ENCODE measurements around the gene SAMHD1.
"Not testable (repeated sequence)": the region's sequence is repeated elsewhere in the genome, so short reads cannot be mapped to it uniquely, and the experiment has no call there.

SAMHD1 gene

DNA sequence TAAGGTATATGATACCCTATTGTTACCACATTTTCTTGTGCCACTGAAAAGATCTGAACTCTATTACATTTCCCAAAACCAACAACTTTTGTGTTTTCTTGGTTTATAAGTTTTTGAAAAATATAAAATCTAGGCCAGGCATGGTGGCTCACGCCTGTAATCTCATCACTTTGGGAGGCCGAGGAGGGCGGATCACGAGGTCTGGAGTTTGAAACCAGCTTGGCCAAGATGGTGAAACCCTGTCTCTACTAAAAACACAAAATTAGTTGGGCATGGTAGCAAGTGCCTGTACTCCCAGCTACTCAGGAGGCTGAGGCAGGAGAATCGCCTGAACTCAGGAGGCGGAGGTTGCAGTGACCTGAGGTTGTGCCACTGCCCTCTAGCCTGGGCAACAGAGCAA, 34.3 kb downstream of the SAMHD1 start:
- H3K4me1 ChIP-seq (ENCODE audit: insufficient read depth, low read length): peaks cover 3% of the 10 kb centered on the region; the same call in 1 of the 2 replicates
- no peaks in the 10 kb centered on the region for H3K9me3 ChIP-seq (ENCODE audit: control insufficient read depth, insufficient read depth, low read length)
- no peak overlapping the region for H3K9ac ChIP-seq (ENCODE audit: low read depth, low read length)
- no peaks in the 10 kb centered on the region for H3K36me3 ChIP-seq (ENCODE audit: insufficient read depth, low read length)

DNA sequence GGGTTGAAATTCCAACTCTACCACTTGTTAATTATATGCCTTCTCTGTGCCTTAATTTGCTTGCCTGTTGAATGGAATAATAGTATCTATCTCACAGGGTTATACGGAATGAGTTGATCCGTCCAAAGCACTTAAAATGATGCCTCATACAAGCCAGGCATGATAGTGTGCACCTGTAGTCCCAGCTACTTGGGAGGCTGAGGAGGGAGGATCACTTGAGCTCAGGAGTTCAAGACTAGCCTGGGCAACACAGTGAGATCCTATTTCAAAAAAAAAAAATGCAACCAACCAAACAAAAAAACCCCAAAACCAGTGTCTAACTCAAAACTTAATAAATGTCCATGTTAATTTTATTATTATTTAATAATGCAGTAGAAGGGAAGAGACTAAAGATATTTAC, 35.3 kb downstream of the SAMHD1 start:
- no peak overlapping the region for H3K9ac ChIP-seq (ENCODE audit: low read depth, low read length)
- H3K4me1 ChIP-seq (ENCODE audit: insufficient read depth, low read length): peaks cover 14% of the 10 kb centered on the region
- H3K36me3 ChIP-seq (ENCODE audit: insufficient read depth, low read length): no peaks in the 10 kb centered on the region
- no peaks in the 10 kb centered on the region for H3K9me3 ChIP-seq (ENCODE audit: control insufficient read depth, insufficient read depth, low read length)

DNA sequence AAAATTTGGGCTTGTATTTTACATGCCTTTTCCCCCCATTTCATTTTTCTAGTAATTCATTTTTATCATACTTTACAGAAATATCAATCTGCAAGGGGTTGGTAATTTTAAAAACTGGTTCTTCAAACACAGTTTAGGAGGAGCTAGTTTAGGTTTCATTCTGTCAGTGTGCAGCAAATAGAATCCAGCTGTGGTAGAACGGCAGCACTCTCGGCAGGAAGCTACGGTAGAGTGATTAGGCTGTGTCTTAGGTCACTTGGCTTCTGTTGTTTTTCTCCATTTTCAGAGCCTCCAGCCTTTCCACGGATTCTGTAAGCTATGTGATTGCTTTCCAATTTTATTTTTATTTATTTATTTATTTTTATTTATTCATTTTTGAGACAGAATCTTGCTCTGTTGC, 42.9 kb downstream of the SAMHD1 start:
- Histone ChIP-seq H3K4me1 (ENCODE audit: insufficient read depth, low read length) (peaks cover 16% of the 10 kb centered on the region), H3K9me3 (ENCODE audit: control insufficient read depth, insufficient read depth, low read length) (no peaks in the 10 kb centered on the region), H3K36me3 (ENCODE audit: insufficient read depth, low read length) (no peaks in the 10 kb centered on the region), H3K9ac (ENCODE audit: low read depth, low read length) (no peak overlapping the region)

DNA sequence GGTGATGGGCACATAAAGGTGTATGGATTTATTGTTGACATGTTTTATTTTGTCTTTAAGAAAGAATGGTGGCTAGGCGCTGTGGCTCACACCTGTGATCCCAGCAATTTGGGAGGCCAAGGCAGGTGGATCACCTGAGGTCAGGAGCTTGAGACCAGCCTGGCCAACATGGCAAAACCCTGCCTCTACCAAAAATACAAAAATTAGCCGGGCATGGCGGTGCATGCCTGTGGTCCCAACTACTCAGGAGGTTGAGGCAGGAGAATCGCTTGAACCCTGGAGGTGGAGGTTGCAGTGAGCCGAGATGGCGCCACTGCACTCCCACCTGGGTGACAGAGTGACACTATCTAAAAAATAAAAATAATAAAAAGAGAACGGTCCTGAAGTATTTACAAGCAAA, 45.4 kb downstream of the SAMHD1 start:
- not testable (repeated sequence) for H3K4me1 ChIP-seq (ENCODE audit: insufficient read depth, low read length); H3K9me3 ChIP-seq (ENCODE audit: control insufficient read depth, insufficient read depth, low read length); H3K36me3 ChIP-seq (ENCODE audit: insufficient read depth, low read length); H3K9ac ChIP-seq (ENCODE audit: low read depth, low read length)

DNA sequence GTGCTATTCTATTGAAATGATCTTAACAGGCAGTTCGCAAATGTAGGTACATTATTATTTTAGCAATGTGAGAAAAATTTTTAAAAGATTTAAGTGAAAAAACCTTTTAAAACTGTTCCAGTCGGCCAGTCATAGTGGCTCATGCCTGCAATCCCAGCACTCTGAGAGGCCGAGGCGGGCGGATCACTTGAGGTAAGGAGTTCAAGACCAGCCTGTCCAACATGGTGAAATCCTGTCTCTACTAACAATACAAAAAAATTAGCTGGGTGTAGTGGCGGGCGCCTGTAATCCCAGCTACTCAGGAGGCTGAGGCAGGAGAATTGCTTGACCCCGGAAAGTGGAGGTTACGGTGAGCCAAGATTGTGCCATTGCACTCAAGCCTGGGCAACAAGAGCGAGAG, 45.9 kb downstream of the SAMHD1 start:
- not testable (repeated sequence) for H3K9ac ChIP-seq (ENCODE audit: low read depth, low read length); H3K4me1 ChIP-seq (ENCODE audit: insufficient read depth, low read length); H3K9me3 ChIP-seq (ENCODE audit: control insufficient read depth, insufficient read depth, low read length); H3K36me3 ChIP-seq (ENCODE audit: insufficient read depth, low read length)

DNA sequence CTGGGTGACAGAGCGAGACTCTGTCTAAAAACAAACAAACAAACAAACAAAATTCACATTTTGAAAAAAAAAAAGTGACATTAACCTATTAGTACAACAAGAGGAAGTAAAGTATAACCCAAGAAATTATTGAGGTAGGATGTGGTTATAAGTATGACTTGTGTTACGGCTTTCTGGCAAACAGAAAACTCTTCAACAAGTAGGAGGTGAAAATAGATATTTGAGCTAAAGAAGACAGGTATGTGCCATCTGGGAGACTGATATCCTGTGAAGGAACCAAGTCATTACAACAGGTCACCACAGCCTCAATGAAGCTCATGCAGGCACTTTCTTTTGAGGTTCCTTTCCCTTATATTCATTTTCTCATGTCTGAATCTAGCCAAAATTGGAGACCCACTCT, 46.8 kb downstream of the SAMHD1 start:
- no peaks in the 10 kb centered on the region for H3K9me3 ChIP-seq (ENCODE audit: control insufficient read depth, insufficient read depth, low read length)
- no peak overlapping the region for H3K9ac ChIP-seq (ENCODE audit: low read depth, low read length)
- H3K36me3 ChIP-seq (ENCODE audit: insufficient read depth, low read length): no peaks in the 10 kb centered on the region
- H3K4me1 ChIP-seq (ENCODE audit: insufficient read depth, low read length): no peaks in the 10 kb centered on the region

DNA sequence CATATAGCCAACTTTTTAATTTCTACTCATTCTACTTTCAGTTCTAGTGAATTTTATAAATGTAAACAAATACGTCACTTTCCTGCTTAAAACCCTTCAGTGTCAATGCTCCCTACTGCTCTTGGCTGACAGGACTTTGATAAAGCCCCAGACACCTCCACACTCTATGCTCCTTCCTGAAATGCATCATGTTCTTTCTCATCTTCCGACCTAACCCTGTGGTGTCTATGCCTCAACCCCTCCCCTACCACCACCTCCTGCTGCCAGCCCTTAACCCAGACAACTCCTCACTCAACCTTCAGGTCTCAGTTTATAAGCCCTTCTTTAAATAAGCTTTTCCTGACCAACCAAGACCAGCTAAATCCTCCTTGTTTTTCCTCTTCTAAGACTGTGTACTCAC, 56.5 kb downstream of the SAMHD1 start:
- Histone ChIP-seq H3K9ac (ENCODE audit: low read depth, low read length) (no peak overlapping the region), H3K4me1 (ENCODE audit: insufficient read depth, low read length) (no peaks in the 10 kb centered on the region), H3K36me3 (ENCODE audit: insufficient read depth, low read length) (no peaks in the 10 kb centered on the region), H3K9me3 (ENCODE audit: control insufficient read depth, insufficient read depth, low read length) (no peaks in the 10 kb centered on the region)

DNA sequence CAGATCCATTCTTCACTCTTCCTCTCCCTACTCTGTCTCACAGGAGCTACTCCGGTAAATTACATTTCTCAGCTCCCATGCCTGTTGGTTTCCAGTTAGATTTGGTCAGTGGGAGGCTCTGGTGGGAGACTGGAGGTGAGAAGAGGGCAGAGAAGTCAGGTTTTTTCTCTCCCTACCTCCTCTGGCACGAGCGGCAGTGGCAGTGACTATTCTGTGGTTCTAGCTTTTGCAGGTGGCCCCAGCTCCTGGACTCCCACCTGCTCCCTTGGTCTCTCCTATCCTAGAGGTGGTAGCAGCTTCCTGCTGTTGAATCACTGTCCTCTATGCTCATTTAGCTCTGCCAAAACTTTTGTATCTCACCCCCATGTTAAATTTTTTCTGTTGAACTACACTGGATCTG, 57.7 kb downstream of the SAMHD1 start:
- Histone ChIP-seq H3K9ac (ENCODE audit: low read depth, low read length) (no peak overlapping the region), H3K36me3 (ENCODE audit: insufficient read depth, low read length) (no peaks in the 10 kb centered on the region), H3K9me3 (ENCODE audit: control insufficient read depth, insufficient read depth, low read length) (no peaks in the 10 kb centered on the region), H3K4me1 (ENCODE audit: insufficient read depth, low read length) (no peaks in the 10 kb centered on the region)

DNA sequence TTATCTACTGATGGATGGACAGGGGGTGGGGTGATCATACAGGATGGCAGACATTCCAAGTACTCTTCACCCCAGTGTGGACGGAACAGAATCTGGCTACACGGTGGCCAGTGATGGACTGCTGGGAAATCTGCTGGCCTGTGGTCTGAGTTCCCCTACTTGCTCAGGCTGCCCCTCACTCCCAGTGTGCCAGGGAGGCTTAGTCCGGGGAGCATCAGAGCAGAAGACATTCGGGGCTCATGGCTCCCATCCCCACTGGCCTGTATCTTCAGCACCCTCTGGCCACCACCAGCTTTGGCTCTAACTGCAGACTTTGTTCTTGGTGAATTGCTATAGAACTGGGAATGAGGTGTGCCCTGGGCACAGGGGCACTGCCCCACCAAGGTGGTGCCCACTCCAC, 60.3 kb downstream of the SAMHD1 start:
- no peaks in the 10 kb centered on the region for H3K9me3 ChIP-seq (ENCODE audit: control insufficient read depth, insufficient read depth, low read length)
- peaks cover 11% of the 10 kb centered on the region; the same call in 1 of the 2 replicates for H3K4me1 ChIP-seq (ENCODE audit: insufficient read depth, low read length)
- no peak overlapping the region for H3K9ac ChIP-seq (ENCODE audit: low read depth, low read length)
- no peaks in the 10 kb centered on the region for H3K36me3 ChIP-seq (ENCODE audit: insufficient read depth, low read length)

DNA sequence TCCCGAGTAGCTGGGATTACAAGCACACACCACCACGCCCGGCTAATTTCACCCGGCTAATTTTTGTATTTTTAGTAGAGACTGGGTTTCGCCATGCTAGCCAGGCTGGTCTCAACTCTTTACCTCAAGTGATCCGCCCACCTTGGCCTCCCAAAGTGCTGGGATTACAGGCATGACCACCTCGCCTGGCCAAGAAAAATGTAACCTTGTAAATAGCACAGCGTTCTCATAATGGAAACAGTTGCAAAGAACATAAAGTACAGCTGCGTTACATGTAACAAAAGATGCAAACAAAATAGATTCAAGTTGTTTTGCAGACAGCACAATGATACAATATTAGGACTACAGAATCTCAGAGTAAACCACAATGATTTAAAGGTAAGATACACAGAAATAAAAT, 60.9 kb downstream of the SAMHD1 start:
- Histone ChIP-seq H3K4me1 (ENCODE audit: insufficient read depth, low read length) (peaks cover 11% of the 10 kb centered on the region; the same call in 1 of the 2 replicates), H3K36me3 (ENCODE audit: insufficient read depth, low read length) (no peaks in the 10 kb centered on the region), H3K9ac (ENCODE audit: low read depth, low read length) (no peak overlapping the region), H3K9me3 (ENCODE audit: control insufficient read depth, insufficient read depth, low read length) (no peaks in the 10 kb centered on the region)

DNA sequence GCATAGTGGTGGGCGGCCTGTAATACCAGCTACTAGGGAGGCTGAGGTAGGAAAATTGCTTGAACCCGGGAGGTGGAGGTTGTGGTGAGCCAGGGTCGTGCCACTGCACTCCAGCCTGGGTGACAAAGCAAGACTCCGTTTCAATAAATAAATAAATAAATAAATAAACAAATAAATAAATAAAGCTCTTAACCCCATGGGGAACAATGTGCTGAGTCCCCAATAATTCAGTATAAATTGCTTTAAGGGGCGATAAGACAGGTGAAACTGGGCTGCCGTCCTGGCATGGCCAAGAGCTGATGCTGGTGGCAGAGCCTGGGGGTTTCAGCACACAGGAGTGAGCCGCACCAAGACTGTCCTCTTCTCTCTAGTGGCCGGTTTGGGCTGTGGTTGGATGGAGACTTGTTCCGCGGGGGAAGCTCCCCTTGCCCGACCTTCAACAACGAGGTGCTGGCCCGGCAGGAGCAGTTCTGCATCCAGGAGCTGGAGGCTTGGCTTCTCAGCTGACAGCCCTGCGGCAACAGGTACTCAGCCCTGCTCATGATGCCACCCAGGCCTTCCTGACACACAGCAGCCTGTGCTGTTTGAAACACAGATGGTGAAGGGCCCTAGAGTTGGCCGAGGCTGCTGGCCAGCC, 62.5 kb downstream of the SAMHD1 start:
- H3K9me3 ChIP-seq (ENCODE audit: control insufficient read depth, insufficient read depth, low read length): no peaks in the 10 kb centered on the region
- no peak overlapping the region for H3K9ac ChIP-seq (ENCODE audit: low read depth, low read length)
- H3K4me1 ChIP-seq (ENCODE audit: insufficient read depth, low read length): peaks cover 11% of the 10 kb centered on the region; the same call in 1 of the 2 replicates
- no peaks in the 10 kb centered on the region for H3K36me3 ChIP-seq (ENCODE audit: insufficient read depth, low read length)

DNA sequence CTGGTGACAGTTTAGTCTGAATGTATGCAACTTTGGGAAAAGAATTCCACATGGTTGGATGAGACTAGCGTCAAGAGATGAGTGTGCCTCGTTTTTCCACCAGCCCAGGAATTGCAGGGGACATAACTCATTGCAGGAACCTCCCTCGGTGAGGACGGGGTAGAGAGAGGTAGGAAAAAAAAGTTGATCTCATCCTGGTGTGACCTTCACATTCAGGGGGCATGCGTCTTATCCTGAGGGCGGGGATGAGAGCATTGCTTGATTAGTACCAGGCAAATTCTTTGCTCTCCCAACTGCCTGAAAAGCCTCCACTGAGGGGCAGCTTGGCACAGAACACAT, 63.8 kb downstream of the SAMHD1 start:
- peaks cover 11% of the 10 kb centered on the region; the same call in 1 of the 2 replicates for H3K4me1 ChIP-seq (ENCODE audit: insufficient read depth, low read length)
- no peaks in the 10 kb centered on the region for H3K36me3 ChIP-seq (ENCODE audit: insufficient read depth, low read length)
- H3K9ac ChIP-seq (ENCODE audit: low read depth, low read length): peak overlapping the region; percentile 16; the same call in 1 of the 2 replicates
- no peaks in the 10 kb centered on the region for H3K9me3 ChIP-seq (ENCODE audit: control insufficient read depth, insufficient read depth, low read length)

DNA sequence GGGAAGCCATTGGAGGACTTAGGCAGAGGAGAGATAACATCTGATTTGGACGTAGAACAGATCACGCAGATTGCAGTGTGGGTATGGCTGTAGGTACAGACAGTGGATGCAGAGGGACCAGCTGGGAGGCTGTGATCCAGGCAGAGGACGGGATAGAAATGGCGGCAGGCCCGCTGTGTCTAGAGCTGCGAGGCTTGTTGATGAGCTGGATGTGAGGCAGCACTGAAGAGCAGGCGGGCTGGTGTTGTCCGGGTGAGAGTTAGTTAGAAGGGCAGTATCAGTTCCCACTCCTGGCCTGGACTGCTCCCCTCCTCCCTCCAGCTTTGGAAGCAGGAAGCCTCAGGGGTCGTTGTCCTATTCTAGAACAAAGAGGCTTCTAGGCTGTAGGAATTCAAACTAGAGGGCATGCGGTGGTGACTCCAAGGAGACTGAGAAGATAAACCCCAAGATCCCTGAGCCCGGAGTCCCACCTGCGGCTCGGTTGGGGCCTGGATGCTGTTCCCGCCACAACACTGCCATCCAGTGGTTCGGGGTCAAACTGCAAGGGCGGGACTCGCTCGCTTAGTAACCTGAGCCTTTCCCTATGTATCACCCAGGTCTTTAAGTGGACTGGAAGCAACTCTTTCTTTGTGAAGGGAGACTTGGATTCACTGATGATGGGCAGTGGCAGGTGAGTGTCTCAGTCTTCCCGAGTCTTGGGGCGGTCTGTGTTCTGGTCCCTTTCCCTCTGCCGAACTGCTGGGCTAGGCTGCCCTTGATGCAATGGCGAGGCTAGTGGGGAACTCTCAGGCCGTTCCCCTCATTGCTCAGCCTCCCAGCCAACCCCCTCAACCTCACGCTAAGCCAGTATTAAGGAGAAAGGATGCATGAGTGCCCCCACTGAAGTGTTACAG, 64.4 kb downstream of the SAMHD1 start:
- Histone ChIP-seq H3K9me3 (ENCODE audit: control insufficient read depth, insufficient read depth, low read length) (no peaks in the 10 kb centered on the region), H3K4me1 (ENCODE audit: insufficient read depth, low read length) (peaks cover 11% of the 10 kb centered on the region; the same call in 1 of the 2 replicates), H3K9ac (ENCODE audit: low read depth, low read length) (peak overlapping the region; percentile 16; the same call in 1 of the 2 replicates), H3K36me3 (ENCODE audit: insufficient read depth, low read length) (no peaks in the 10 kb centered on the region)

DNA sequence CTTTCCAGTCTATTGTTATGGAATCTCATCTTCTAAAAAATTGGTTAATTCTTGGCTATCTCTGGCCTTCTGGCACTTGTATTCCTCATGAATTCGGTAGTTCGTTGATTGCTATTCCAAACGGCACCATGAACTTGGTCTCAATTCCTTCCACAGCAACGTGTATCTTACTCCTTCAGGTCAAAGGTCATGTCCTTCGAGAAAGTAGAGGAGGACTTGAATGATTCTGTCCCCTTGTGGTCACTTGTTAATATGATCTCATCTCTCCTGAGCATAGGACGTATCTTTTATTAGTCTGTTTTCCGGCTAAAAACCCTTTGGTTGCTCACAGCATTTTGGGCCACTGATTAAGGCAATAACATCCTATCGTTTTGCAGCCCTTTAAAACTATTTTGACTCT, 66.2 kb downstream of the SAMHD1 start:
- Histone ChIP-seq H3K36me3 (ENCODE audit: insufficient read depth, low read length) (no peaks in the 10 kb centered on the region), H3K9me3 (ENCODE audit: control insufficient read depth, insufficient read depth, low read length) (no peaks in the 10 kb centered on the region), H3K4me1 (ENCODE audit: insufficient read depth, low read length) (peaks cover 11% of the 10 kb centered on the region; the same call in 1 of the 2 replicates), H3K9ac (ENCODE audit: low read depth, low read length) (no peak overlapping the region)

DNA sequence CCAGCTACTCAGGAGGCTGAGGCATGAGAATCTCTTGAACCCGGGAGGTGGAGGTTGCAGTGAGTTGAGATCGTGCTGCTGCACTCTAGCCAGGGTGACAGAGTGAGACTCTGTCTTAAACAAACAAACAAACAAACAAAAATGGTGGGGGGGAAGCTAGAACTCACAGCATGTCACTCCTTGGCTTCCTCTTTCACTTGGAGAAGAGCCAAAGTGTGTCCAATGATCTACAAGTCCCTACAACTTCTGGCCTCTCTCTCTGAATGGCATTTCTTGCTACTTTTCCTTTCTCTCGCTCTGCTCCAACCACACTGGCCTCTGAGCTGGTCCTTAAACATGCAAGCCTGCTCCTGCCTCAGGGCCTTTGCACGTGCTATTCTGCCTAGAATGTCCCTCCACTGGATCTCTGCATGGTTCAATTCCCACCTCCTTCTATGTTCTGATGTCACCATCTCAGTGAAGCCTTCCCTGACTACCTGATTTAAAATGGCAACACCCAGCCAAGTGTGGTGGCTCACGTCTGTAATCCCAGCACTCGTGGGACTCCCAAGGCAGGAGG, 67.5 kb downstream of the SAMHD1 start:
- Histone ChIP-seq H3K36me3 (ENCODE audit: insufficient read depth, low read length) (no peaks in the 10 kb centered on the region), H3K9me3 (ENCODE audit: control insufficient read depth, insufficient read depth, low read length) (no peaks in the 10 kb centered on the region), H3K4me1 (ENCODE audit: insufficient read depth, low read length) (peaks cover 11% of the 10 kb centered on the region; the same call in 1 of the 2 replicates), H3K9ac (ENCODE audit: low read depth, low read length) (no peak overlapping the region)
